Measurements from ENCODE around the gene OXLD1. TPM values are rescaled to one million over a fixed set of nuclear protein-coding genes. Genes with fewer than 3 reads are reported as not detected.

Gene OXLD1
- total RNA-seq, 4 donors from 2014 or later: 39.6 to 68.1 (median 47.6) TPM

GRCh38 chr17:81708739-81709185, 42.4 kb upstream of the OXLD1 start:
- TF ChIP-seq CTCF (IDR thresholded peaks at IDR 0.05) (no peak), POLR2A (IDR thresholded peaks at IDR 0.05) (no peak), POLR2AphosphoS5 (IDR thresholded peaks at IDR 0.05) (no peak), EP300 (IDR thresholded peaks at IDR 0.05) (no peak)
- Histone ChIP-seq H3K36me3 (peaks cover 33% of the 10 kb centered on the region), H3K27me3 (no peaks in the 10 kb centered on the region), H3K4me1 (peaks cover 46% of the 10 kb centered on the region), H3K4me3 (no peak overlapping the region), H3K9me3 (no peaks in the 10 kb centered on the region), H3K27ac (no peak overlapping the region)
- WGBS: 84% methylated on average over 17 of the region's 17 CpGs
- DNase-seq (ENCODE audit: low spot score in 2 of 2): no peak

GRCh38 chr17:81707725-81708646, 41.6 kb upstream of the OXLD1 start:
- Histone ChIP-seq H3K36me3 (peaks cover 33% of the 10 kb centered on the region), H3K4me1 (peaks cover 42% of the 10 kb centered on the region), H3K27me3 (no peaks in the 10 kb centered on the region), H3K9me3 (no peaks in the 10 kb centered on the region), H3K4me3 (no peak overlapping the region), H3K27ac (no peak overlapping the region)
- 92% methylated on average over 2 of the region's 25 CpGs for WGBS
- no peak for TF ChIP-seq EP300 (IDR thresholded peaks at IDR 0.05)
- no peak for TF ChIP-seq POLR2A (IDR thresholded peaks at IDR 0.05)
- TF ChIP-seq POLR2AphosphoS5 (IDR thresholded peaks at IDR 0.05): no peak
- DNase-seq (ENCODE audit: low spot score in 2 of 2): no peak

DNA sequence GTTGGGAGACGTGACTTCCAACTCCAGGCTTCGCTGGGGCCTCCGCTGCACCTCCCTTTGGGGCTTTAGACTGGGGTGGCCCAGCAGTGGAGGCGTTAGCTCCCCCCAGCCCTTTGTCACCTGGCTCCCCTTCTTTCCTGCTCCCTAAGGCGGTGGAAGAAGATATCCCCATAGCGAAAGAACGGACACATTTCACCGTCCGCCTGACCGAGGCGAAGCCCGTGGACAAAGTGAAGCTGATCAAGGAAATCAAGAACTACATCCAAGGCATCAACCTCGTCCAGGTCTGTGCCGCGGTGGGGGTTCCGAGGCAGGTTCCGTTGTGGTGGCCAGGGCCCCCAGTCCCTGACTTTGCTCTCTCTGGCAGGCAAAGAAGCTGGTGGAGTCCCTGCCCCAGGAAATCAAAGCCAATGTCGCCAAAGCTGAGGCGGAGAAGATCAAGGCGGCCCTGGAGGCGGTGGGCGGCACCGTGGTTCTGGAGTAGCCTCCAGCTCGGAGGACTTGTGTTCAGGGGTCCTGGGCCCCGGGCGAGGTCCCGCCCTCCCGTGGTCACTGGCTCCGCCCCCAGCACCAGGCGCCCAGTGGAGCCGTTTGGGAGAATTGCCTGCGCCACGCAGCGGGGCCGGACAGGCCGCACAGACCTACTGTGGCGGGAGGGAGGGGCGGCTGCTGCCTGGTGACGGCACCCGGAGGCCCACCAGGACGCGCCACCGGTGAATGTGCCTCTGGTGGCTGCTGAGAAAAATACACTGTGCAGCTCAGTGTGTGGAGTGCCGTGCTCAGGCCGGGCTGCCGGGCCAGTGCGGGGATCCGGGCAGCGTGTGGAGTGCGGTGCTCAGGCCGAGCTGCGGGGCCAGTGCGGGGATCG, 40.6 kb upstream of the OXLD1 start:
- Histone ChIP-seq H3K36me3 (peaks cover 33% of the 10 kb centered on the region), H3K27ac (no peak overlapping the region), H3K4me1 (peaks cover 42% of the 10 kb centered on the region), H3K4me3 (no peak overlapping the region), H3K9me3 (no peaks in the 10 kb centered on the region), H3K27me3 (no peaks in the 10 kb centered on the region)
- no peak for DNase-seq (ENCODE audit: low spot score in 2 of 2)
- TF ChIP-seq POLR2A (IDR thresholded peaks at IDR 0.05) (no peak), POLR2AphosphoS5 (IDR thresholded peaks at IDR 0.05) (no peak), EP300 (IDR thresholded peaks at IDR 0.05) (no peak), CTCF (IDR thresholded peaks at IDR 0.05) (no peak)
- 90% methylated on average over 54 of the region's 54 CpGs for whole genome bisulfite sequencing

GRCh38 chr17:81706232-81706611, 39.8 kb upstream of the OXLD1 start:
- H3K36me3 ChIP-seq: peaks cover 39% of the 10 kb centered on the region
- no peaks in the 10 kb centered on the region for H3K9me3 ChIP-seq
- no peak for DNase-seq (ENCODE audit: low spot score in 2 of 2)
- no peak overlapping the region for H3K27ac ChIP-seq
- TF ChIP-seq POLR2AphosphoS5 (IDR thresholded peaks at IDR 0.05): no peak
- TF ChIP-seq CTCF (IDR thresholded peaks at IDR 0.05): no peak
- peaks cover 42% of the 10 kb centered on the region for H3K4me1 ChIP-seq
- WGBS: 94% methylated on average over 17 of the region's 17 CpGs
- no peak overlapping the region for H3K4me3 ChIP-seq
- H3K27me3 ChIP-seq: no peaks in the 10 kb centered on the region

- H3K27me3 ChIP-seq: no peaks in the 10 kb centered on the region
- no peak overlapping the region for H3K27ac ChIP-seq
- no peak for TF ChIP-seq CTCF (IDR thresholded peaks at IDR 0.05)
- TF ChIP-seq POLR2A (IDR thresholded peaks at IDR 0.05): no peak
- no peak for TF ChIP-seq EP300 (IDR thresholded peaks at IDR 0.05)
- TF ChIP-seq POLR2AphosphoS5 (IDR thresholded peaks at IDR 0.05): no peak
- H3K4me3 ChIP-seq: no peak overlapping the region
- H3K9me3 ChIP-seq: no peaks in the 10 kb centered on the region
- 91% methylated on average over 23 of the region's 30 CpGs for WGBS
- peaks cover 45% of the 10 kb centered on the region for H3K36me3 ChIP-seq
- no peak for DNase-seq (ENCODE audit: low spot score in 2 of 2)
- peaks cover 42% of the 10 kb centered on the region for H3K4me1 ChIP-seq
Observed at GRCh38 chr17:81705518-81706231, 39.3 kb upstream of the OXLD1 start.
